ENCODE measurements around the gene ANKH.
"Not testable (repeated sequence)": the region's sequence is repeated elsewhere in the genome, so short reads cannot be mapped to it uniquely, and the experiment has no call there.

The ANKH gene

DNA sequence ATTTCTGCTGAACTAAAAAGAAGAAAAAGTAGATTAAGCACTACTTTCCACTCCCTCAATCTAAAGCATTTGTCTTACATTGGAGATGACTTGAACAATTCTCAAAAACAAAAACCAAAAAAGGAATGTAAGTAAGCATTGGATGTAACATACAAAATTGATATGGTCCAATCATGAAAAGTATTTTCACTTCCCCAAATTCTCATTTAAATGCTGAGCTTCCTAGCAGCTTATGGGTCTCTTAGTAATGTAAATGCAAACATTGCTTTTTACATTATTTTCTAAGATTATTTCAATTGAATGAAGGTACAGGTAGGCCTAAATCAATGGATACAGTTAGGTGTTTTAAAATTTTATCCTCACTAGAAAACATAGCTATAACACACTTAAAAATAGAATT is 20.0 kb downstream of the ANKH start:
- Histone ChIP-seq H3K4me2 (no peak overlapping the region), H3K27me3 (ENCODE audit: insufficient read depth, low read depth) (no peaks in the 10 kb centered on the region), H4K20me1 (ENCODE audit: insufficient read depth) (no peaks in the 10 kb centered on the region), H3K36me3 (ENCODE audit: insufficient read depth) (no peaks in the 10 kb centered on the region), H3K79me2 (ENCODE audit: insufficient read depth, low read depth) (no peaks in the 10 kb centered on the region), H3K4me3 (IDR thresholded peaks at IDR 0.05; ENCODE audit: insufficient read depth, low read depth, low read length) (no peak overlapping the region), H3K4me1 (ENCODE audit: low read depth, poor library complexity, severe bottlenecking) (no peaks in the 10 kb centered on the region), H2AFZ (ENCODE audit: low read depth) (no peak overlapping the region), H3K27ac (no peak overlapping the region), H3K9ac (no peak overlapping the region)
- TF ChIP-seq, protein P1, sequence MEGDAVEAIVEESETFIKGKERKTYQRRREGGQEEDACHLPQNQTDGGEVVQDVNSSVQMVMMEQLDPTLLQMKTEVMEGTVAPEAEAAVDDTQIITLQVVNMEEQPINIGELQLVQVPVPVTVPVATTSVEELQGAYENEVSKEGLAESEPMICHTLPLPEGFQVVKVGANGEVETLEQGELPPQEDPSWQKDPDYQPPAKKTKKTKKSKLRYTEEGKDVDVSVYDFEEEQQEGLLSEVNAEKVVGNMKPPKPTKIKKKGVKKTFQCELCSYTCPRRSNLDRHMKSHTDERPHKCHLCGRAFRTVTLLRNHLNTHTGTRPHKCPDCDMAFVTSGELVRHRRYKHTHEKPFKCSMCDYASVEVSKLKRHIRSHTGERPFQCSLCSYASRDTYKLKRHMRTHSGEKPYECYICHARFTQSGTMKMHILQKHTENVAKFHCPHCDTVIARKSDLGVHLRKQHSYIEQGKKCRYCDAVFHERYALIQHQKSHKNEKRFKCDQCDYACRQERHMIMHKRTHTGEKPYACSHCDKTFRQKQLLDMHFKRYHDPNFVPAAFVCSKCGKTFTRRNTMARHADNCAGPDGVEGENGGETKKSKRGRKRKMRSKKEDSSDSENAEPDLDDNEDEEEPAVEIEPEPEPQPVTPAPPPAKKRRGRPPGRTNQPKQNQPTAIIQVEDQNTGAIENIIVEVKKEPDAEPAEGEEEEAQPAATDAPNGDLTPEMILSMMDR (conservative IDR thresholded peaks at IDR 0.05; ENCODE audit: low read depth, low read length): no peak

DNA sequence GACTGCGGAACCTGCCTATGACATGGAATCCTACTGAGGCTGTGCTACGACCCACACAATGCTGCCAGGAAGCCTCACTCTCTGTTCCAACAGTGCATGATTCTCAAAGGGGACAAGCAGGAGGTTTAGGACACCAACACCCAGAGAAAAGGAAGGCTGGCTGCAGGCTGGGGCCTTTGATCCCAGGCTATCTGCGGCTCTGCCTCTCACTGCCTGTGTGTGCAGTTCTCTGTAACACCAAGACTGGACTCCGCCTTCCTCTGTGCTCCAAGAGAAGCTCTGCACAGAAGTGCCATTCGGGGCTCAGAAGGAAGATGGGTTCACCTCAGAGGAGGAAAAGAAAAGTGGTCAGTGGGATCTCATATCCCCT is 20.5 kb downstream of the ANKH start:
- H2AFZ ChIP-seq (ENCODE audit: low read depth): no peak overlapping the region
- H3K79me2 ChIP-seq (ENCODE audit: insufficient read depth, low read depth): no peaks in the 10 kb centered on the region
- no peaks in the 10 kb centered on the region for H4K20me1 ChIP-seq (ENCODE audit: insufficient read depth)
- no peaks in the 10 kb centered on the region for H3K4me1 ChIP-seq (ENCODE audit: low read depth, poor library complexity, severe bottlenecking)
- TF ChIP-seq, protein P1 (conservative IDR thresholded peaks at IDR 0.05; ENCODE audit: low read depth, low read length): no peak
- H3K4me2 ChIP-seq: no peak overlapping the region
- no peak overlapping the region for H3K4me3 ChIP-seq (IDR thresholded peaks at IDR 0.05; ENCODE audit: insufficient read depth, low read depth, low read length)
- H3K9ac ChIP-seq: no peak overlapping the region
- no peaks in the 10 kb centered on the region for H3K27me3 ChIP-seq (ENCODE audit: insufficient read depth, low read depth)
- H3K27ac ChIP-seq: no peak overlapping the region
- no peaks in the 10 kb centered on the region for H3K36me3 ChIP-seq (ENCODE audit: insufficient read depth)

DNA sequence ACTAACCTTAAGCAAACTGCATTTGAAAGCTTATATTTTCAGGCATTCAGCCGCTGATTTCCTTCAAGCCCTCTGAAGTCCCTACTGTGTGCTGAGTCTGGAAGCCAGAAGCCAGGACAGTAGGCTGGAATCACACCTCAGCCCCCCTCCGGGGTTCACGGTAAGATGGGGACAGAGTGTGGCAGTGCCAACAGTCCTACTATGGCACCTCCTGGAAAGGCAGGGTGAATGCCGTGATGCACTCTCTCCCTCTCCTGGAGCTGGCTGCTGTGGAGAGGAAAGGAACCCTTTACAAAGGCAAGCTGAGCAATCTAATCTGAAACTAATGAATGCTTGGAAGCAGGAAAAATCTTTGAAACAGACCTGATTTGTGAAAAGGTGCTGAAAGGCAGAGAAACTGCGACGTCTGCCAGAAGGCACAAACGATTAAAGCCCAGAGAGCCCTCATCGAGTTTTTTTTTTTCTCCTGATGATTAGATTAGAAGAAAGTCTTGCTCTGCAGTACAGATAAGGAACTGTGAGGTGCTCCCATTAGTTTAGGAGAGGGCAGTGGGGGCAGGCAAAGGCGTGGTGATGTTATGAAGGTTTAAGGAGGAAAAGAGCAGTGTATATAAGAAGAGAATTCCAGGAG is 21.0 kb downstream of the ANKH start:
- Histone ChIP-seq H3K4me3 (IDR thresholded peaks at IDR 0.05; ENCODE audit: insufficient read depth, low read depth, low read length) (no peak overlapping the region), H3K79me2 (ENCODE audit: insufficient read depth, low read depth) (no peaks in the 10 kb centered on the region)

DNA sequence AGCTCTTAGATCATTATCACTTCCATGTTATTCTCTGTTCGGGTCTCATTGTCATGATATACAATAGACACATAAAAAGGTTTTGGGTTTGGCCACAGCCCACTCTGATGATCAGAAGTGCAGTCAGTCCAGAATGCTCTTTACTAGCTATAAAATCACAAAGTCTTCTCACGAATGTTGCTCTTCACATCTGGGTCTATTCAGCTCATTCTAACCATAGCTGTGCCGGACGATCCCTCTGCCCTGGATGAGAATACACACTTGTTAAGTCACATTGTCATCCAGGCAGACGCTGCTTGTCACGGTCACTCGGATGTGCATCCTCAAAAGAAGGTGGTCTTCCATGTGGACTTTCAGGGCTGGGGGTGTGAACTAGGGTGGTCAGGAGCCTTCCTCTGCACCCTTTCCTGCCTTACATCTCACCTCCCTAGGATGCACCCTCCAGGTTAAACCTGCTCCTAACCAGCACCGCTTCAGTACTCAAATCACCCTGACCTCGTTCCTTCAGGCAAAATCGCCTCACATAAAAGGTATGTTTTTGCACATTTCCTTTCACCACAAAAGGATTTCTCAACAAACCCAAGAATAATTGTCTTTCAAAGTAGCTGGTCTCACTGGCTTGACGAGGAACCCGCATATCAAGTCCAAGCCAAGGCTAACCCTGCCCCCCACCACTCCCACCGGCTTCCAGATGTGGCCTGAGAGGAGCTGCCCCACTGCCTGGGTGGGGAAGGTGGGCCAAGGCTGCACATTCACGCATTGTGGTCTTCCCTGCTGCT is 21.9 kb downstream of the ANKH start:
- Histone ChIP-seq H4K20me1 (ENCODE audit: insufficient read depth) (no peaks in the 10 kb centered on the region), H3K4me1 (ENCODE audit: low read depth, poor library complexity, severe bottlenecking) (no peaks in the 10 kb centered on the region), H3K4me2 (no peak overlapping the region), H3K9ac (no peak overlapping the region), H3K27me3 (ENCODE audit: insufficient read depth, low read depth) (no peaks in the 10 kb centered on the region), H3K36me3 (ENCODE audit: insufficient read depth) (no peaks in the 10 kb centered on the region), H3K4me3 (IDR thresholded peaks at IDR 0.05; ENCODE audit: insufficient read depth, low read depth, low read length) (no peak overlapping the region), H2AFZ (ENCODE audit: low read depth) (no peak overlapping the region), H3K27ac (no peak overlapping the region), H3K79me2 (ENCODE audit: insufficient read depth, low read depth) (no peaks in the 10 kb centered on the region)
- TF ChIP-seq, protein P1 (conservative IDR thresholded peaks at IDR 0.05; ENCODE audit: low read depth, low read length): no peak

More for the DNA sequence above, 21.0 kb downstream of the ANKH start:
- Histone ChIP-seq H3K4me2 (no peak overlapping the region), H3K36me3 (ENCODE audit: insufficient read depth) (no peaks in the 10 kb centered on the region), H4K20me1 (ENCODE audit: insufficient read depth) (no peaks in the 10 kb centered on the region), H3K9ac (no peak overlapping the region), H3K27me3 (ENCODE audit: insufficient read depth, low read depth) (no peaks in the 10 kb centered on the region), H3K4me1 (ENCODE audit: low read depth, poor library complexity, severe bottlenecking) (no peaks in the 10 kb centered on the region), H2AFZ (ENCODE audit: low read depth) (no peak overlapping the region), H3K27ac (no peak overlapping the region)
- TF ChIP-seq, protein P1 (conservative IDR thresholded peaks at IDR 0.05; ENCODE audit: low read depth, low read length): no peak

DNA sequence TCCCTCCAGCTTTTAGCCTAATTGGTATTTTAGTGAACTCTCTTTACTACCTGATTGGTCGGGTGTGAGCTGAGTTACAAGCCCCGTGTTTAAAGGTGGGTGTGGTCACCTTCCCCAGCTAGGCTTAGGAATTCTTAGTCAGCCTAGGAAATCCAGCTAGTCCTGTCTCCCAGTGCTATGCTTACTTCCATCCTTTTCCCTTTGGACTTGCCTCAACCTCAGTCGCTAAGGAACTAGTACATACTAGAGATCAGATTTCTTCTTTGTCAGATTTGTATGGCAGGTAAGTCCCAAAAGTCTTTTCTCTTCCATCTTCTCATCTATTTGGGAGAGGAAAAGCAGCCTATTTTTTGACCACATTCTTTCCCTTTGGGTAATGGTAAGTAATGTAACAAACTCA is 22.6 kb downstream of the ANKH start:
- not testable (repeated sequence) for H3K27me3 ChIP-seq (ENCODE audit: insufficient read depth, low read depth); H3K9ac ChIP-seq; H3K4me1 ChIP-seq (ENCODE audit: low read depth, poor library complexity, severe bottlenecking); H3K4me2 ChIP-seq; H2AFZ ChIP-seq (ENCODE audit: low read depth); H3K79me2 ChIP-seq (ENCODE audit: insufficient read depth, low read depth); H3K4me3 ChIP-seq (IDR thresholded peaks at IDR 0.05; ENCODE audit: insufficient read depth, low read depth, low read length); H4K20me1 ChIP-seq (ENCODE audit: insufficient read depth); H3K27ac ChIP-seq; H3K36me3 ChIP-seq (ENCODE audit: insufficient read depth)

Measured in KMS-11 (cell line).